ENCODE data around the gene ANAPC13. TPM values are rescaled to one million over a fixed set of nuclear protein-coding genes. Genes with fewer than 3 reads are reported as not detected.

ANAPC13 gene
- total RNA-seq, 4 donors from 2014 or later, result 41.6 to 58.6 (median 52.3) TPM

DNA sequence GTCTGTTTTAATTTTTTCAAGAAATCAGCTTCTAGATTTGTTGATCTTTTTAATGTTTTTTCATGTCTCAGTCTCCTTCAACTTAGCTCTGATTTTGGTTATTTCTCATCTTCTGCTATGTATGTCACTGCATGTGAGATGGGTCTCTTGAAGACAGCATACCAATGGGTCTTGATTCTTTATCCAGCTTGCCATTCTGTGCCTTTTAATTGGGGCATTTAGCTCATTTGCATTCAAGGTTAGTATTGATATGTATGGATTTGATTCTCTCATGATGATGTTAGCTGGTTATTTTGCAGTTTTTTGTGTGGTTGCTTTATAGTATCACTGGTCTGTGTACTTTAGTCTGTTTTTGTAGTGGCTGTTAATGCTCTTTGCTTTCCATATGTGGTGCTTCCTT, 39.5 kb upstream of the ANAPC13 start:
- ATAC-seq (ENCODE audit: low FRiP score), result no peak

DNA sequence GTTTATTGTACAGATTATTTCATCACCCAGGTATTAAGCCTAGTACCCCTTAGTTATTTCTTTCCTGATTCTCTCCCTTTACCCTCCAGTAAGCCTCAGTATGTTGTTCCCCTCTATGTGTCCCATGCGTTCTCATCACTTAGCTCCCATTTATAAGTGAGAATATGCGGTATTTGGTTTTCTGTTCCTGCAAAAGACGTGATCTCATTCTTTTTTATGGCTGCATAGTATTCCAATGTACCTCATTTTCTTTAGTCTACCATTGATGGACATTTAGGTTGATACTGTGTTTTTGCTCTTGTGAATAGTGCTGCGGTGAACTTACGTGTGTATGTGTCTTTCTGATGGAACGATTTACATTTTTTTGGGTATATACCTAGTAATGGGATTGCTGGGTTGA, 36.8 kb upstream of the ANAPC13 start:
- TF ChIP-seq, protein P1, sequence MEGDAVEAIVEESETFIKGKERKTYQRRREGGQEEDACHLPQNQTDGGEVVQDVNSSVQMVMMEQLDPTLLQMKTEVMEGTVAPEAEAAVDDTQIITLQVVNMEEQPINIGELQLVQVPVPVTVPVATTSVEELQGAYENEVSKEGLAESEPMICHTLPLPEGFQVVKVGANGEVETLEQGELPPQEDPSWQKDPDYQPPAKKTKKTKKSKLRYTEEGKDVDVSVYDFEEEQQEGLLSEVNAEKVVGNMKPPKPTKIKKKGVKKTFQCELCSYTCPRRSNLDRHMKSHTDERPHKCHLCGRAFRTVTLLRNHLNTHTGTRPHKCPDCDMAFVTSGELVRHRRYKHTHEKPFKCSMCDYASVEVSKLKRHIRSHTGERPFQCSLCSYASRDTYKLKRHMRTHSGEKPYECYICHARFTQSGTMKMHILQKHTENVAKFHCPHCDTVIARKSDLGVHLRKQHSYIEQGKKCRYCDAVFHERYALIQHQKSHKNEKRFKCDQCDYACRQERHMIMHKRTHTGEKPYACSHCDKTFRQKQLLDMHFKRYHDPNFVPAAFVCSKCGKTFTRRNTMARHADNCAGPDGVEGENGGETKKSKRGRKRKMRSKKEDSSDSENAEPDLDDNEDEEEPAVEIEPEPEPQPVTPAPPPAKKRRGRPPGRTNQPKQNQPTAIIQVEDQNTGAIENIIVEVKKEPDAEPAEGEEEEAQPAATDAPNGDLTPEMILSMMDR (IDR thresholded peaks at IDR 0.05), result no peak
- DNase-seq (ENCODE audit: low spot score), result no peak
- ATAC-seq (ENCODE audit: low FRiP score), result no peak

More for the DNA sequence above, 39.5 kb upstream of the ANAPC13 start:
- TF ChIP-seq, protein P1 (IDR thresholded peaks at IDR 0.05), result no peak
- no peak for DNase-seq (ENCODE audit: low spot score)

DNA sequence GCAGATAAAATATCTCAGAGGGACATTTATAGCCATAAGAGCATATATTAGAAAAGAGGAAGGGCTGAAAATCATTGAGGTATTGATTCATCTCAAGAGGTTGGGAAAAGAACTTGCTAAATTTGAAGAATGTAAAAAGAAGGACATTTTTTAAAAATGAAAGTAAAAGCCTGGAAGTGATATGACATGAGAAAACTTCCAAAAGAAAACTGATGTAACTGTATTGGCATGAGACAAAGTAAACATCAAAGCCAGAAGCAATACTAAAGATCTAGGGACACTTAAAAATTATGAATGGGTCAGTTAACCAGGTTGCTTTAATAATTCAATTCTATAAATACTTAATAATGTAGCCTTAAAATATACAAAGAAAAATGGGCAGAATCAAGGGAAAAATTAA, 32.0 kb upstream of the ANAPC13 start:
- DNase-seq (ENCODE audit: low spot score), result no peak
- no peak for ATAC-seq (ENCODE audit: low FRiP score)
- TF ChIP-seq, protein P1 (IDR thresholded peaks at IDR 0.05), result no peak

DNA sequence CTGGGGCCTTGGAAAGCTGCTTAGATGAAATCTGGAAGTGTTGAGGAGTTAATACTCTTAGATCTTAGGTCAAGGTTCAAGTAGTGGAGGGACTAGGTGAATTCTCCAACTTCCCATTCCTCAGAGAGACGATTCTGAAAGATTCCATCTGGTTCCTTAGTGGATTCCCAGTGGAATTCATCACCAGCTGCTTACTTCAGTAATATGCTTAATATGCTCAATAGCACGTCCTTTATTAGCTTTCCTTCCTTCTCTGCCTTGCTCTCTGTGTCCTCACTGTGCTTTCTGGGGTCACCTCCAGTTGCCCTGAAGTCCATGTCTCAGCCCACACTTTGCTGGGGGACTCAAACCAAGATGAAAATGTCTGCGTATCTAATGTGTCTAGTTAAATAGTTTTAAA, 31.1 kb upstream of the ANAPC13 start:
- TF ChIP-seq, protein P1 (IDR thresholded peaks at IDR 0.05), result no peak

DNA sequence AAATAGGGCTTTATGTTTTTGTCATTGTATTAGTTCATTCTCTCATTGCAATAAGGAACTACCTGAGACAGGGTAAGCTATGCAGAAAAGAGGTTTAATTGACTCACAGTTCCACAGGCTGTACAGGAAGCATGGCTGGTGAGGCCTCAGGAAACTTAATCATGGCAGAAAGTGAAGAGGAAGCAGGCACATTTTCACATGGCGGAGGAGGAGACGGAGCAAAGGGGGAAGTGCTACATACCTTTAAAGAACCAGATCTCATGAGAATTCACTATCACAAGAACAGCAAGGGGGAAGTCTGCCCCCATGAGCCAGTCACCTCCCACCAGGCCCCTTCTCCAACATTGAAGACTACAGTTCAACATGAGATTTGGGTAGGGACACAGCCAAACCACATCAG, 25.7 kb upstream of the ANAPC13 start:
- no peak for DNase-seq (ENCODE audit: low spot score)
- TF ChIP-seq, protein P1 (IDR thresholded peaks at IDR 0.05), result no peak
- ATAC-seq (ENCODE audit: low FRiP score), result no peak

More for the DNA sequence above, 31.1 kb upstream of the ANAPC13 start:
- ATAC-seq (ENCODE audit: low FRiP score) (no peak), DNase-seq (ENCODE audit: low spot score) (no peak)

DNA sequence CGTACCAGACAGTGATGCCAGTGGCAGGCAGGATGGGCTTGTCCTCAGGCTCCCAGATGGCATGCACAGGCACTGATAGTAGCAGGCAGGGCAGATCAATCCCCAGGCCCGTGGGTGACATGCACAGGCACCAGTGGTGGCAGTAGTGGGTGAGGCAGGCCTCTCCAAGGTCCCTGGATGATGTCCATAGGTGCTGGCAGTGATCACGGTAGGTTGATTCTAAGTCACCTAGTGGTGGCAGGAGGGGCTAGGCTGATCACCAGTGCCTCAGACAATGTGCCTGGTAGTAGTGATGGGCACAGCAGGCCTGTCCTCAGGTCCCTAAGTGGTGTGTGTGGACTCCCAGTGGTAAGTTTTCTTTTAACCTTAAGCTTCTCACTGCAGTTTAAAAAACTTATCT, 19.7 kb upstream of the ANAPC13 start:
- TF ChIP-seq, protein P1 (IDR thresholded peaks at IDR 0.05), result no peak
- DNase-seq (ENCODE audit: low spot score) (no peak), ATAC-seq (ENCODE audit: low FRiP score) (no peak)

DNA sequence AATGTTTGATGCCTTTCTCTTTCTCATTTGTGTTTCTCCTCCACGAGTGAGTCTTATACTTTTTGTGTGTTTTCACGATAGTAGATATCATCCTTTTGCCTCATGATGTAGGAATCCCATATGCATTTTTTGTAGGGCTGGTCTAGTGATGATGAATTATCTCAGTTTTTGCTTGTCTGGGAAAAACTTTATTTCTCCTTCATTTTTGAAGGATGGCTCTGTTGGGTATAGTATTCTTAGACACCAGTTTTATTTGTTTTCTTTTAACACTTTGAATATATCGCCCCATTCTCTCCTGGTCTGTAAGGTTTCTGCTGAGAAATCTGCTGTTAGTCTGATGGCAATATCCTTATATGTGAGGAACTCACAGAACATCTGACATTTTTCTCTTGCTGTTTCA, 18.3 kb upstream of the ANAPC13 start:
- TF ChIP-seq, protein P1 (IDR thresholded peaks at IDR 0.05), result no peak
- no peak for DNase-seq (ENCODE audit: low spot score)
- no peak for ATAC-seq (ENCODE audit: low FRiP score)
